NCI-H446 treated with DMSO at 0.1 percent for 48 hours (cell line): ENCODE measurements around the gene PLXNB3.

Experiments
- DNase-seq: peaks from one replicate; lab custom pipeline; 2025; lab: John Stamatoyannopoulos, UW

The PLXNB3 gene

GRCh38 chrX:153762626-153763173, 1.3 kb upstream of the PLXNB3 start:
- no peak for DNase-seq

- no peak for DNase-seq
These were observed 634 bp upstream of the PLXNB3 start for GRCh38 chrX:153763298-153763932.

GRCh38 chrX:153764786-153765137, 713 bp downstream of the PLXNB3 start:
- no peak for DNase-seq

- no peak for DNase-seq
These were observed 1.4 kb downstream of the PLXNB3 start for GRCh38 chrX:153765138-153766079.

GRCh38 chrX:153766098-153766817, 2.2 kb downstream of the PLXNB3 start:
- no peak for DNase-seq

- no peak for DNase-seq
These were observed 3.0 kb downstream of the PLXNB3 start for GRCh38 chrX:153766871-153767673.

GRCh38 chrX:153767674-153768055, 3.6 kb downstream of the PLXNB3 start:
- DNase-seq: no peak

- DNase-seq: no peak
These were observed 4.5 kb downstream of the PLXNB3 start for GRCh38 chrX:153768311-153769157.

GRCh38 chrX:153769158-153769864, 5.3 kb downstream of the PLXNB3 start:
- DNase-seq: no peak

GRCh38 chrX:153769865-153770600, 6.0 kb downstream of the PLXNB3 start:
- no peak for DNase-seq

GRCh38 chrX:153770601-153771414, 6.8 kb downstream of the PLXNB3 start:
- DNase-seq: no peak

GRCh38 chrX:153771415-153772315, 7.6 kb downstream of the PLXNB3 start:
- no peak for DNase-seq

- DNase-seq: no peak
These were observed 8.5 kb downstream of the PLXNB3 start for GRCh38 chrX:153772316-153773217.

GRCh38 chrX:153773218-153773611, 9.2 kb downstream of the PLXNB3 start:
- no peak for DNase-seq

- no peak for DNase-seq
These were observed 9.9 kb downstream of the PLXNB3 start for GRCh38 chrX:153773741-153774575.
